ENCODE measurements around the gene EXD1. TPM values are rescaled to one million over a fixed set of nuclear protein-coding genes. Genes with fewer than 3 reads are reported as not detected.

The EXD1 gene
- total and polyA plus RNA-seq, 2 experiments from 2014 or later: 0.07 TPM; not detected in 1

DNA sequence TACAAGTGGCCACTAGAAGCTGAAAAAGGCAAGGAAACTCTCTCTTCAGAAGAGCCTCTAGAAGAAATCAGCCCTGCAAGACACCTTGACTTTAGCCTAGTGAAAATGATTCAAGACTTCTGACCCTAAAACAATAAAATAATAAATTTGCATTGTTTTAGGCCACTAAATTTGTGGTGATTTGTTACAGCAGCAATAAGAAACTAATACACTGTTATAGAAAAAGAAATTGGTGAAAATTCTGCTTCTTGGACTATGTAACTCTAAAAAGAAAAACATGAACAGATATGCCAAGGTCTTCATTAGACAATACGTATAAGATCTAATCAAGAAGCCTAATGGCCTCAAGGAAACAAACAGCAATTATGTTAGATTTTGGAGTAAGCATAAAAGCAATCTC is 36.1 kb downstream of the EXD1 start:
- Histone ChIP-seq H2AFZ (no peak overlapping the region), H3K27ac (ENCODE audit: low read depth) (no peak overlapping the region), H3K4me3 (no peak overlapping the region), H3K79me2 (replicated peaks; ENCODE audit: insufficient read depth) (no peaks in the 10 kb centered on the region), H3K4me2 (no peak overlapping the region), H4K20me1 (replicated peaks; ENCODE audit: insufficient read depth) (no peaks in the 10 kb centered on the region), H3F3A (replicated peaks; ENCODE audit: low read depth) (no peaks in the 10 kb centered on the region), H3K27me3 (ENCODE audit: insufficient read depth) (no peaks in the 10 kb centered on the region), H3K4me1 (ENCODE audit: insufficient read depth) (no peaks in the 10 kb centered on the region), H3K9me2 (ENCODE audit: insufficient read depth) (no peaks in the 10 kb centered on the region), H3K36me3 (ENCODE audit: insufficient read depth) (no peaks in the 10 kb centered on the region)
- Mint-ChIP-seq H3K27me3 (ENCODE audit: insufficient read depth, low read depth, poor library complexity) (peaks cover 17% of the 10 kb centered on the region), H3K4me1 (no peaks in the 10 kb centered on the region), H3K27ac (no peak overlapping the region), H3K9me3 (no peaks in the 10 kb centered on the region; the same call in 2 of the 3 replicates), H3K4me3 (no peak overlapping the region), H3K36me3 (ENCODE audit: low read depth) (peaks cover 2% of the 10 kb centered on the region; the same call in 1 of the 3 replicates)
- ATAC-seq (no peak), DNase-seq (ENCODE audit: low spot score) (no peak)
- TF ChIP-seq CREB1 (CRISPR knock-in tag; IDR thresholded peaks at IDR 0.05; ENCODE audit: low read depth): no peak
- TF ChIP-seq, protein P1, sequence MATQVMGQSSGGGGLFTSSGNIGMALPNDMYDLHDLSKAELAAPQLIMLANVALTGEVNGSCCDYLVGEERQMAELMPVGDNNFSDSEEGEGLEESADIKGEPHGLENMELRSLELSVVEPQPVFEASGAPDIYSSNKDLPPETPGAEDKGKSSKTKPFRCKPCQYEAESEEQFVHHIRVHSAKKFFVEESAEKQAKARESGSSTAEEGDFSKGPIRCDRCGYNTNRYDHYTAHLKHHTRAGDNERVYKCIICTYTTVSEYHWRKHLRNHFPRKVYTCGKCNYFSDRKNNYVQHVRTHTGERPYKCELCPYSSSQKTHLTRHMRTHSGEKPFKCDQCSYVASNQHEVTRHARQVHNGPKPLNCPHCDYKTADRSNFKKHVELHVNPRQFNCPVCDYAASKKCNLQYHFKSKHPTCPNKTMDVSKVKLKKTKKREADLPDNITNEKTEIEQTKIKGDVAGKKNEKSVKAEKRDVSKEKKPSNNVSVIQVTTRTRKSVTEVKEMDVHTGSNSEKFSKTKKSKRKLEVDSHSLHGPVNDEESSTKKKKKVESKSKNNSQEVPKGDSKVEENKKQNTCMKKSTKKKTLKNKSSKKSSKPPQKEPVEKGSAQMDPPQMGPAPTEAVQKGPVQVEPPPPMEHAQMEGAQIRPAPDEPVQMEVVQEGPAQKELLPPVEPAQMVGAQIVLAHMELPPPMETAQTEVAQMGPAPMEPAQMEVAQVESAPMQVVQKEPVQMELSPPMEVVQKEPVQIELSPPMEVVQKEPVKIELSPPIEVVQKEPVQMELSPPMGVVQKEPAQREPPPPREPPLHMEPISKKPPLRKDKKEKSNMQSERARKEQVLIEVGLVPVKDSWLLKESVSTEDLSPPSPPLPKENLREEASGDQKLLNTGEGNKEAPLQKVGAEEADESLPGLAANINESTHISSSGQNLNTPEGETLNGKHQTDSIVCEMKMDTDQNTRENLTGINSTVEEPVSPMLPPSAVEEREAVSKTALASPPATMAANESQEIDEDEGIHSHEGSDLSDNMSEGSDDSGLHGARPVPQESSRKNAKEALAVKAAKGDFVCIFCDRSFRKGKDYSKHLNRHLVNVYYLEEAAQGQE (IDR thresholded peaks at IDR 0.05; ENCODE audit: unreplicated experiment): no peak
- TF ChIP-seq, protein P2, sequence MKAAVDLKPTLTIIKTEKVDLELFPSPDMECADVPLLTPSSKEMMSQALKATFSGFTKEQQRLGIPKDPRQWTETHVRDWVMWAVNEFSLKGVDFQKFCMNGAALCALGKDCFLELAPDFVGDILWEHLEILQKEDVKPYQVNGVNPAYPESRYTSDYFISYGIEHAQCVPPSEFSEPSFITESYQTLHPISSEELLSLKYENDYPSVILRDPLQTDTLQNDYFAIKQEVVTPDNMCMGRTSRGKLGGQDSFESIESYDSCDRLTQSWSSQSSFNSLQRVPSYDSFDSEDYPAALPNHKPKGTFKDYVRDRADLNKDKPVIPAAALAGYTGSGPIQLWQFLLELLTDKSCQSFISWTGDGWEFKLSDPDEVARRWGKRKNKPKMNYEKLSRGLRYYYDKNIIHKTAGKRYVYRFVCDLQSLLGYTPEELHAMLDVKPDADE (IDR thresholded peaks at IDR 0.05): no peak
- no peak for TF ChIP-seq EZH2phosphoT487 (IDR thresholded peaks at IDR 0.05; ENCODE audit: unreplicated experiment)
- TF ChIP-seq, protein P3, sequence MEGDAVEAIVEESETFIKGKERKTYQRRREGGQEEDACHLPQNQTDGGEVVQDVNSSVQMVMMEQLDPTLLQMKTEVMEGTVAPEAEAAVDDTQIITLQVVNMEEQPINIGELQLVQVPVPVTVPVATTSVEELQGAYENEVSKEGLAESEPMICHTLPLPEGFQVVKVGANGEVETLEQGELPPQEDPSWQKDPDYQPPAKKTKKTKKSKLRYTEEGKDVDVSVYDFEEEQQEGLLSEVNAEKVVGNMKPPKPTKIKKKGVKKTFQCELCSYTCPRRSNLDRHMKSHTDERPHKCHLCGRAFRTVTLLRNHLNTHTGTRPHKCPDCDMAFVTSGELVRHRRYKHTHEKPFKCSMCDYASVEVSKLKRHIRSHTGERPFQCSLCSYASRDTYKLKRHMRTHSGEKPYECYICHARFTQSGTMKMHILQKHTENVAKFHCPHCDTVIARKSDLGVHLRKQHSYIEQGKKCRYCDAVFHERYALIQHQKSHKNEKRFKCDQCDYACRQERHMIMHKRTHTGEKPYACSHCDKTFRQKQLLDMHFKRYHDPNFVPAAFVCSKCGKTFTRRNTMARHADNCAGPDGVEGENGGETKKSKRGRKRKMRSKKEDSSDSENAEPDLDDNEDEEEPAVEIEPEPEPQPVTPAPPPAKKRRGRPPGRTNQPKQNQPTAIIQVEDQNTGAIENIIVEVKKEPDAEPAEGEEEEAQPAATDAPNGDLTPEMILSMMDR (conservative IDR thresholded peaks at IDR 0.05; ENCODE audit: low read depth in 2 of 2): no peak
- no peak for TF ChIP-seq ZNF114 (CRISPR knock-in tag; IDR thresholded peaks at IDR 0.05)
- no peak for TF ChIP-seq STAT1 (IDR thresholded peaks at IDR 0.05; ENCODE audit: unreplicated experiment)
- no peak for TF ChIP-seq JUNB (IDR thresholded peaks at IDR 0.05; ENCODE audit: unreplicated experiment)
- TF ChIP-seq, protein P4, sequence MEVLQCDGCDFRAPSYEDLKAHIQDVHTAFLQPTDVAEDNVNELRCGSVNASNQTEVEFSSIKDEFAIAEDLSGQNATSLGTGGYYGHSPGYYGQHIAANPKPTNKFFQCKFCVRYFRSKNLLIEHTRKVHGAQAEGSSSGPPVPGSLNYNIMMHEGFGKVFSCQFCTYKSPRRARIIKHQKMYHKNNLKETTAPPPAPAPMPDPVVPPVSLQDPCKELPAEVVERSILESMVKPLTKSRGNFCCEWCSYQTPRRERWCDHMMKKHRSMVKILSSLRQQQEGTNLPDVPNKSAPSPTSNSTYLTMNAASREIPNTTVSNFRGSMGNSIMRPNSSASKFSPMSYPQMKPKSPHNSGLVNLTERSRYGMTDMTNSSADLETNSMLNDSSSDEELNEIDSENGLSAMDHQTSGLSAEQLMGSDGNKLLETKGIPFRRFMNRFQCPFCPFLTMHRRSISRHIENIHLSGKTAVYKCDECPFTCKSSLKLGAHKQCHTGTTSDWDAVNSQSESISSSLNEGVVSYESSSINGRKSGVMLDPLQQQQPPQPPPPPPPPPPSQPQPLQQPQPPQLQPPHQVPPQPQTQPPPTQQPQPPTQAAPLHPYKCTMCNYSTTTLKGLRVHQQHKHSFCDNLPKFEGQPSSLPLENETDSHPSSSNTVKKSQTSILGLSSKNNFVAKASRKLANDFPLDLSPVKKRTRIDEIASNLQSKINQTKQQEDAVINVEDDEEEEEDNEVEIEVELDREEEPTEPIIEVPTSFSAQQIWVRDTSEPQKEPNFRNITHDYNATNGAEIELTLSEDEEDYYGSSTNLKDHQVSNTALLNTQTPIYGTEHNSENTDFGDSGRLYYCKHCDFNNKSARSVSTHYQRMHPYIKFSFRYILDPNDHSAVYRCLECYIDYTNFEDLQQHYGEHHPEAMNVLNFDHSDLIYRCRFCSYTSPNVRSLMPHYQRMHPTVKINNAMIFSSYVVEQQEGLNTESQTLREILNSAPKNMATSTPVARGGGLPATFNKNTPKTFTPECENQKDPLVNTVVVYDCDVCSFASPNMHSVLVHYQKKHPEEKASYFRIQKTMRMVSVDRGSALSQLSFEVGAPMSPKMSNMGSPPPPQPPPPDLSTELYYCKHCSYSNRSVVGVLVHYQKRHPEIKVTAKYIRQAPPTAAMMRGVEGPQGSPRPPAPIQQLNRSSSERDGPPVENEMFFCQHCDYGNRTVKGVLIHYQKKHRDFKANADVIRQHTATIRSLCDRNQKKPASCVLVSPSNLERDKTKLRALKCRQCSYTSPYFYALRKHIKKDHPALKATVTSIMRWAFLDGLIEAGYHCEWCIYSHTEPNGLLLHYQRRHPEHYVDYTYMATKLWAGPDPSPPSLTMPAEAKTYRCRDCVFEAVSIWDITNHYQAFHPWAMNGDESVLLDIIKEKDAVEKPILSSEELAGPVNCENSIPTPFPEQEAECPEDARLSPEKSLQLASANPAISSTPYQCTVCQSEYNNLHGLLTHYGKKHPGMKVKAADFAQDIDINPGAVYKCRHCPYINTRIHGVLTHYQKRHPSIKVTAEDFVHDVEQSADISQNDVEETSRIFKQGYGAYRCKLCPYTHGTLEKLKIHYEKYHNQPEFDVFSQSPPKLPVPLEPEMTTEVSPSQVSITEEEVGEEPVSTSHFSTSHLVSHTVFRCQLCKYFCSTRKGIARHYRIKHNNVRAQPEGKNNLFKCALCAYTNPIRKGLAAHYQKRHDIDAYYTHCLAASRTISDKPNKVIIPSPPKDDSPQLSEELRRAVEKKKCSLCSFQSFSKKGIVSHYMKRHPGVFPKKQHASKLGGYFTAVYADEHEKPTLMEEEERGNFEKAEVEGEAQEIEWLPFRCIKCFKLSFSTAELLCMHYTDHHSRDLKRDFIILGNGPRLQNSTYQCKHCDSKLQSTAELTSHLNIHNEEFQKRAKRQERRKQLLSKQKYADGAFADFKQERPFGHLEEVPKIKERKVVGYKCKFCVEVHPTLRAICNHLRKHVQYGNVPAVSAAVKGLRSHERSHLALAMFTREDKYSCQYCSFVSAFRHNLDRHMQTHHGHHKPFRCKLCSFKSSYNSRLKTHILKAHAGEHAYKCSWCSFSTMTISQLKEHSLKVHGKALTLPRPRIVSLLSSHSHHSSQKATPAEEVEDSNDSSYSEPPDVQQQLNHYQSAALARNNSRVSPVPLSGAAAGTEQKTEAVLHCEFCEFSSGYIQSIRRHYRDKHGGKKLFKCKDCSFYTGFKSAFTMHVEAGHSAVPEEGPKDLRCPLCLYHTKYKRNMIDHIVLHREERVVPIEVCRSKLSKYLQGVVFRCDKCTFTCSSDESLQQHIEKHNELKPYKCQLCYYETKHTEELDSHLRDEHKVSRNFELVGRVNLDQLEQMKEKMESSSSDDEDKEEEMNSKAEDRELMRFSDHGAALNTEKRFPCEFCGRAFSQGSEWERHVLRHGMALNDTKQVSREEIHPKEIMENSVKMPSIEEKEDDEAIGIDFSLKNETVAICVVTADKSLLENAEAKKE (CRISPR knock-in tag; IDR thresholded peaks at IDR 0.05): no peak
- no peak for TF ChIP-seq POLR2AphosphoS5 (IDR thresholded peaks at IDR 0.05; ENCODE audit: low read depth)
- TF ChIP-seq NANOG (IDR thresholded peaks at IDR 0.05; ENCODE audit: borderline replicate concordance): no peak
- TF ChIP-seq EZH2 (IDR thresholded peaks at IDR 0.05; ENCODE audit: low read depth, unreplicated experiment): no peak
- TF ChIP-seq ZNF331 (CRISPR knock-in tag; IDR thresholded peaks at IDR 0.05; ENCODE audit: low read depth): no peak

All from GM23338 (cell line).